Body of pancreas (tissue), 4 donors: ENCODE results near the gene DNAJB6.

Source experiments
- POLR2A ChIP-seq, 3 donors: fragments of 450-650 bp; IDR thresholded peaks; one replicate each; pipeline ENCODE4 v1.6.1; 2016; ENCODE audit warnings: antibody characterized with exemption in 3 of 3, mild to moderate bottlenecking in 2 of 3
- TF ChIP-seq, protein P1 (sequence below), 7 experiments: fragments of 450-650 bp in 4 of 7; fragments of 200-600 bp in 3 of 7; sonication (generic) in 3 of 7; IDR thresholded peaks; one replicate each; pipeline ENCODE4 v1.5.1; 2016 to 2019; ENCODE audit warnings: antibody characterized with exemption in 7 of 7

DNA sequence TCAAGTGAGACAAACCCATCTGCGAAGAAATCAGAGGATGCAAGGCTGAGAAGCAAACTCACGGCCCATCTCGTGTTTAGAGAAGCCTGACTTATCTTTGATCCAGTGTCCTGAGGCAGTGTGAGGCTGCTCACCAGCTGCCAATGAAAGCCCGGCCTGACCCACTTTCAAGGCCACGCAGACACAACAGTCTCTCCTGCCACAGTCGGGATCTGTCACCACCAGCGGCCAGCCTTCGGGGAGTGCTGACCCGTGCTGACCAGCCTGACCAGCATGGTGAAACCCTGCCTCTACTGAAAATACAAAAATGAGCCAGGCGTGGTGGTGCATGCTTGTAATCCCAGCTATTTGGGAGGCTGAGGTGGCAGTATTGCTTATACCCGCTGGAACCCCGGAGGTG, 7.4 kb upstream of the DNAJB6 start:
- no peak for TF ChIP-seq POLR2A (IDR thresholded peaks at IDR 0.05)
- TF ChIP-seq, protein P1, sequence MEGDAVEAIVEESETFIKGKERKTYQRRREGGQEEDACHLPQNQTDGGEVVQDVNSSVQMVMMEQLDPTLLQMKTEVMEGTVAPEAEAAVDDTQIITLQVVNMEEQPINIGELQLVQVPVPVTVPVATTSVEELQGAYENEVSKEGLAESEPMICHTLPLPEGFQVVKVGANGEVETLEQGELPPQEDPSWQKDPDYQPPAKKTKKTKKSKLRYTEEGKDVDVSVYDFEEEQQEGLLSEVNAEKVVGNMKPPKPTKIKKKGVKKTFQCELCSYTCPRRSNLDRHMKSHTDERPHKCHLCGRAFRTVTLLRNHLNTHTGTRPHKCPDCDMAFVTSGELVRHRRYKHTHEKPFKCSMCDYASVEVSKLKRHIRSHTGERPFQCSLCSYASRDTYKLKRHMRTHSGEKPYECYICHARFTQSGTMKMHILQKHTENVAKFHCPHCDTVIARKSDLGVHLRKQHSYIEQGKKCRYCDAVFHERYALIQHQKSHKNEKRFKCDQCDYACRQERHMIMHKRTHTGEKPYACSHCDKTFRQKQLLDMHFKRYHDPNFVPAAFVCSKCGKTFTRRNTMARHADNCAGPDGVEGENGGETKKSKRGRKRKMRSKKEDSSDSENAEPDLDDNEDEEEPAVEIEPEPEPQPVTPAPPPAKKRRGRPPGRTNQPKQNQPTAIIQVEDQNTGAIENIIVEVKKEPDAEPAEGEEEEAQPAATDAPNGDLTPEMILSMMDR (IDR thresholded peaks at IDR 0.05): no peak
